IMR-90 (cell line): ENCODE data around the gene IL1RAPL1. TPM values are rescaled to one million over a fixed set of nuclear protein-coding genes. Genes with fewer than 3 reads are reported as not detected.

Source experiments
- ATAC-seq: fragments of 200-7000 bp; cut with Tn5 transposase; 2 replicates; pipeline ENCODE4 v1.9.1; 2020; ENCODE audit warnings: low read depth, mild to moderate bottlenecking, moderate library complexity
- BruUV-seq: library from RNA; stranded (reverse); fragments of 400-500 nt; replicated peaks from 2 replicates; lab custom pipeline; 2021; lab: Mats Ljungman, UMichigan
- CTCF ChIA-PET: fragments of 300-600 bp; formaldehyde crosslinking; extraction: SDS; loops from one replicate; lab custom pipeline; 2021; ENCODE audit warnings: antibody characterized with exemption; lab: Yijun Ruan, JAX
- POLR2A ChIA-PET: fragments of 300-600 bp; sonication (Branson Sonifier 250); formaldehyde crosslinking; loops from one replicate; lab custom pipeline; 2022; ENCODE audit warnings: antibody characterized with exemption; ENCODE audit not compliant: unreplicated experiment; lab: Charles Lee
- DNase-seq: peaks from one replicate; pipeline ENCODE4 v3.0.0; 2013
- H2AFZ ChIP-seq: replicated peaks from 2 replicates; pipeline ENCODE3; 2013; ENCODE audit warnings: low read length, mild to moderate bottlenecking; ENCODE audit not compliant: poor library complexity
- H2AK5ac ChIP-seq: 2 replicates; pipeline ENCODE4 v1.6.1; 2013; ENCODE audit warnings: low read depth, low read length, inconsistent platforms
- H2AK9ac ChIP-seq: replicated peaks from 2 replicates; pipeline ENCODE3; 2013; ENCODE audit warnings: mild to moderate bottlenecking, low read depth, low read length, moderate library complexity; ENCODE audit not compliant: poor library complexity
- H2BK120ac ChIP-seq: 2 replicates; pipeline ENCODE4 v1.6.1; 2013; ENCODE audit warnings: low read depth, low read length, inconsistent platforms
- H2BK15ac ChIP-seq: 3 replicates; pipeline ENCODE4 v1.6.1; 2013; ENCODE audit warnings: low read depth, low read length, inconsistent platforms
- H2BK20ac ChIP-seq: 2 replicates; pipeline ENCODE4 v1.6.1; 2013; ENCODE audit warnings: low read depth, mild to moderate bottlenecking, inconsistent platforms, low read length, moderate library complexity
- H2BK5ac ChIP-seq: 2 replicates; pipeline ENCODE4 v1.6.1; 2013; ENCODE audit warnings: mild to moderate bottlenecking, low read depth, low read length, inconsistent platforms; ENCODE audit not compliant: poor library complexity, severe bottlenecking
- H3K14ac ChIP-seq: replicated peaks from 2 replicates; pipeline ENCODE4 v1.6.1; 2013; ENCODE audit warnings: low read depth, low read length, inconsistent platforms
- H3K18ac ChIP-seq: 2 replicates; pipeline ENCODE4 v1.6.1; 2013; ENCODE audit warnings: low read depth, low read length, control low read depth
- H3K23ac ChIP-seq: 2 replicates; pipeline ENCODE4 v1.6.1; 2013; ENCODE audit warnings: low read depth, low read length, inconsistent platforms
- H3K27ac ChIP-seq: 2 replicates; pipeline ENCODE4 v1.5.1; 2013; ENCODE audit warnings: mild to moderate bottlenecking, control low read depth, low read length; ENCODE audit not compliant: insufficient read depth
- H3K27me3 ChIP-seq: 2 replicates; pipeline ENCODE4 v1.6.1; 2013; ENCODE audit warnings: low read length; ENCODE audit not compliant: control insufficient read depth, insufficient read depth
- H3K36me3 ChIP-seq: 2 replicates; pipeline ENCODE4 v1.6.1; 2013; ENCODE audit warnings: low read length, mixed read lengths; ENCODE audit not compliant: control insufficient read depth, insufficient read depth
- H3K4ac ChIP-seq: 2 replicates; pipeline ENCODE4 v1.6.1; 2013; ENCODE audit warnings: low read depth, low read length, inconsistent platforms
- H3K4me1 ChIP-seq: 2 replicates; pipeline ENCODE4 v1.6.1; 2013; ENCODE audit warnings: low read length, mixed read lengths; ENCODE audit not compliant: control insufficient read depth, insufficient read depth
- H3K4me2 ChIP-seq: 2 replicates; pipeline ENCODE4 v1.6.1; 2013; ENCODE audit warnings: low read depth, mild to moderate bottlenecking, control low read depth, low read length, moderate library complexity
- H3K4me3 ChIP-seq: 2 replicates; pipeline ENCODE4 v1.5.1; 2013; ENCODE audit warnings: low read depth, mild to moderate bottlenecking, control low read depth, low read length, moderate library complexity; ENCODE audit not compliant: insufficient read depth
- H3K56ac ChIP-seq: 2 replicates; pipeline ENCODE4 v1.6.1; 2013; ENCODE audit warnings: low read length, inconsistent platforms; ENCODE audit not compliant: insufficient read depth; ENCODE audit errors: extremely low read depth
- H3K79me1 ChIP-seq, 2 experiments: 2 replicates each; pipeline ENCODE4 v1.6.1; 2013; ENCODE audit warnings: low read length in 2 of 2, inconsistent platforms in 1 of 2, low read depth in 1 of 2
- H3K9ac ChIP-seq: 2 replicates; pipeline ENCODE4 v1.6.1; 2013; ENCODE audit warnings: low read depth, low read length, control low read depth
- H3K9me1 ChIP-seq: 2 replicates; pipeline ENCODE4 v1.6.1; 2013; ENCODE audit warnings: low read length, inconsistent platforms; ENCODE audit not compliant: insufficient read depth
- H3K9me3 ChIP-seq: 2 replicates; pipeline ENCODE4 v1.6.1; 2013; ENCODE audit warnings: low read length; ENCODE audit not compliant: control insufficient read depth, insufficient read depth
- H4K20me1 ChIP-seq: 2 replicates; pipeline ENCODE4 v1.6.1; 2013; ENCODE audit warnings: low read length, inconsistent platforms; ENCODE audit not compliant: insufficient read depth
- H4K5ac ChIP-seq: 2 replicates; pipeline ENCODE4 v1.6.1; 2013; ENCODE audit warnings: mild to moderate bottlenecking, low read depth, low read length, control low read depth
- H4K8ac ChIP-seq, 2 experiments: 2 replicates each; pipeline ENCODE4 v1.6.1; 2013; ENCODE audit warnings: low read depth in 2 of 2, low read length in 2 of 2, control low read depth in 1 of 2, inconsistent platforms in 1 of 2
- H4K91ac ChIP-seq: 2 replicates; pipeline ENCODE4 v1.6.1; 2013; ENCODE audit warnings: low read depth, low read length, inconsistent platforms; ENCODE audit not compliant: insufficient read depth
- BHLHE40 ChIP-seq: fragments of 150-350 bp; IDR thresholded peaks from 2 replicates; pipeline ENCODE4 v1.6.1; 2016; ENCODE audit warnings: mild to moderate bottlenecking, low read depth, low read length
- CHD1 ChIP-seq: IDR thresholded peaks from 2 replicates; pipeline ENCODE4 v1.6.1; 2012; ENCODE audit warnings: low read depth, low read length, improper control_type of control experiment
- MAFK ChIP-seq: IDR thresholded peaks from 2 replicates; pipeline ENCODE4 v1.6.1; 2012; ENCODE audit warnings: low read depth, low read length, improper control_type of control experiment
- NFE2L2 ChIP-seq: fragments of 150-350 bp; IDR thresholded peaks from 2 replicates; pipeline ENCODE4 v1.6.1; 2016; ENCODE audit warnings: low read depth, mild to moderate bottlenecking, low read length
- WGBS, 2 experiments: methylation state at CpG; one replicate each; pipeline versions ENCODE4 v1.1.5 to v1.1.7; 2013; ENCODE audit warnings: missing lambda C conversion rate in 2 of 2; ENCODE audit not compliant: insufficient read length in 1 of 2; ENCODE audit errors: extremely low coverage in 2 of 2; 5-methylcytosine and 5-hydroxymethylcytosine counted together
- dilution Hi-C: fragments of 300-500 bp; cut with HindIII; formaldehyde crosslinking; loops from one replicate; pipeline ENCODE4 v1.14.3; 2018; ENCODE audit warnings: low sequenced_read_pairs; ENCODE audit not compliant: unreplicated experiment
- in situ Hi-C: fragments of 300-500 bp; cut with MboI; formaldehyde crosslinking; loops from 3 replicates; pipeline ENCODE4 v1.14.3; 2019; ENCODE audit warnings: low sequenced_read_pairs, inconsistent platforms, mixed read lengths
- intact Hi-C: fragments of 100-400 bp; cut with micrococcal nuclease; formaldehyde crosslinking; loops from 2 replicates; pipeline ENCODE4 v1.10.0; 2022
- polyA plus RNA-seq, 3 experiments: library from polyadenylated mRNA; depleted of rRNA; stranded (reverse); fragments of >200 nt; gene quantifications; 2 replicates each; pipeline ENCODE4 v1.2.3, GENCODE V29; 2012; ENCODE audit warnings: low replicate concordance in 1 of 3
- total RNA-seq: library from RNA; depleted of rRNA; stranded (reverse); fragments of >200 nt; gene quantifications from 2 replicates; pipeline ENCODE4 v1.2.3, GENCODE V29; 2012
- TF ChIP-seq, protein P1 (sequence below): conservative IDR thresholded peaks from 2 replicates; pipeline ENCODE4 v1.5.1; 2012; ENCODE audit warnings: mild to moderate bottlenecking, low read depth, low read length, improper control_type of control experiment

The IL1RAPL1 gene
- total and polyA plus RNA-seq, 2 of the 4 experiments (the other 2 are of a cell fraction): 1.5 to 9.0 TPM

DNA sequence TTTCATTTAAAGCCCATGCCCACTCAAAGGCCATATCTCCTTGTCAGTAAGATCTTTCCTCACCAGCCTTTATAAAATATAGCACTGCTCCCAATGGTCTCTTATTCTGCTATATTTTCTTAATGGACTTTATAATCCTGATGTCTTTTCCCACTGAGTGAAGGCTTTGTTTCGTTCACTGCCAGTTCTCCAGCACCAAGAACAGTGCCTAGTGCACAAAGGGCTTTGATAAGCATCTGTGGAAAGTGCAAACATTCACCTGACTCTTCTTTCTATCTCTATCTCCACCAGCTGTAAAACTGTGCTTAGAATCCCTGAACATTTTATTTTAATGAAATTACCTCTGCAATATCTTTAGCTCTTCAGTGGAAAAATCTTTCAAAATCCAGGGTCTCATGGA is 1054.2 kb downstream of the IL1RAPL1 start:
- Histone ChIP-seq H3K79me1 (no peaks in the 10 kb centered on the region), H2BK120ac (no peak overlapping the region), H3K4me1 (no peaks in the 10 kb centered on the region), H3K4me3 (no peak overlapping the region), H3K23ac (no peak overlapping the region), H3K9ac (no peak overlapping the region), H2AFZ (no peak overlapping the region), H3K36me3 (no peaks in the 10 kb centered on the region), H4K5ac (no peak overlapping the region), H2BK15ac (no peak overlapping the region), H2AK9ac (no peak overlapping the region), H3K9me1 (no peaks in the 10 kb centered on the region), H2BK5ac (no peak overlapping the region), H4K8ac (no peak overlapping the region), H3K56ac (no peak overlapping the region), H4K20me1 (no peaks in the 10 kb centered on the region), H2BK20ac (no peak overlapping the region), H3K4me2 (no peak overlapping the region), H3K27me3 (no peaks in the 10 kb centered on the region), H3K14ac (no peak overlapping the region), H3K9me3 (no peaks in the 10 kb centered on the region), H3K27ac (no peak overlapping the region), H2AK5ac (no peak overlapping the region), H3K4ac (no peak overlapping the region), H4K91ac (no peak overlapping the region), H3K18ac (no peak overlapping the region)
- TF ChIP-seq NFE2L2 (no peak), CHD1 (no peak), BHLHE40 (no peak), MAFK (no peak)
- TF ChIP-seq, protein P1, sequence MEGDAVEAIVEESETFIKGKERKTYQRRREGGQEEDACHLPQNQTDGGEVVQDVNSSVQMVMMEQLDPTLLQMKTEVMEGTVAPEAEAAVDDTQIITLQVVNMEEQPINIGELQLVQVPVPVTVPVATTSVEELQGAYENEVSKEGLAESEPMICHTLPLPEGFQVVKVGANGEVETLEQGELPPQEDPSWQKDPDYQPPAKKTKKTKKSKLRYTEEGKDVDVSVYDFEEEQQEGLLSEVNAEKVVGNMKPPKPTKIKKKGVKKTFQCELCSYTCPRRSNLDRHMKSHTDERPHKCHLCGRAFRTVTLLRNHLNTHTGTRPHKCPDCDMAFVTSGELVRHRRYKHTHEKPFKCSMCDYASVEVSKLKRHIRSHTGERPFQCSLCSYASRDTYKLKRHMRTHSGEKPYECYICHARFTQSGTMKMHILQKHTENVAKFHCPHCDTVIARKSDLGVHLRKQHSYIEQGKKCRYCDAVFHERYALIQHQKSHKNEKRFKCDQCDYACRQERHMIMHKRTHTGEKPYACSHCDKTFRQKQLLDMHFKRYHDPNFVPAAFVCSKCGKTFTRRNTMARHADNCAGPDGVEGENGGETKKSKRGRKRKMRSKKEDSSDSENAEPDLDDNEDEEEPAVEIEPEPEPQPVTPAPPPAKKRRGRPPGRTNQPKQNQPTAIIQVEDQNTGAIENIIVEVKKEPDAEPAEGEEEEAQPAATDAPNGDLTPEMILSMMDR: no peak
- intact Hi-C loops: no loop called here
- in situ Hi-C loops: no loop called here
- ATAC-seq (no peak), DNase-seq (no peak)
- 50% methylated on average over 1 of the region's 1 CpG; no CpG with 5 or more reads in 1 of the 2 experiments for WGBS, 2 experiments
- CTCF ChIA-PET: no interaction called here
- BruUV-seq: no TSS peak
- dilution Hi-C loops: no loop called here
- POLR2A ChIA-PET: no interaction called here
